8988T (cell line): ENCODE measurements around the gene AQP2.

ENCODE experiments used
- DNase-seq: peaks from one replicate; pipeline ENCODE4 v3.0.0; 2011

The AQP2 gene

GRCh38 chr12:49998453-49998852, 47.9 kb downstream of the AQP2 start:
- no peak for DNase-seq

- DNase-seq = no peak
Observed at GRCh38 chr12:50003595-50003994, 53.1 kb downstream of the AQP2 start.

GRCh38 chr12:50004696-50005095, 54.2 kb downstream of the AQP2 start:
- no peak for DNase-seq

- no peak for DNase-seq
Observed at GRCh38 chr12:50005175-50005574, 54.6 kb downstream of the AQP2 start.

GRCh38 chr12:50006280-50006679, 55.7 kb downstream of the AQP2 start:
- DNase-seq = no peak

- no peak for DNase-seq
Observed at GRCh38 chr12:50006754-50007442, 56.4 kb downstream of the AQP2 start.
